ENCODE data around the gene ZDHHC8. TPM values are rescaled to one million over a fixed set of nuclear protein-coding genes. Genes with fewer than 3 reads are reported as not detected.

Gene ZDHHC8
- polyA plus RNA-seq, 4 donors = 3.8 to 33.5 (median 14.3) TPM

GRCh38 chr22:20110359-20110985 lies 21.1 kb upstream of the ZDHHC8 start:
- H3K36me3 ChIP-seq (ENCODE audit: control insufficient read depth in 3 of 3, insufficient read depth in 2 of 3, low read depth in 1 of 3, low read length in 3 of 3) = peaks cover 5 to 100% (median 14%) of the 10 kb centered on the region in 3 donors
- 90 to 91% (median 90%) methylated on average over 9 of the region's 9 CpGs for WGBS, 3 donors
- DNase-seq (no peak), FAIRE-seq (no peak)
- no peaks in the 10 kb centered on the region for H3K27me3 ChIP-seq (ENCODE audit: control insufficient read depth in 3 of 3, insufficient read depth in 3 of 3, low read length in 3 of 3)
- H3K9me3 ChIP-seq (ENCODE audit: control insufficient read depth in 2 of 2, insufficient read depth in 1 of 2, low read depth in 1 of 2, low read length in 1 of 2) = no peaks in the 10 kb centered on the region
- no peaks in the 10 kb centered on the region for H3K4me1 ChIP-seq (ENCODE audit: control insufficient read depth in 3 of 3, insufficient read depth in 2 of 3, low read depth in 1 of 3, low read length in 2 of 3)
- no peak overlapping the region for H3K27ac ChIP-seq (ENCODE audit: low read depth in 1 of 3, low read length in 2 of 3)
- no peak overlapping the region for H3K4me3 ChIP-seq (ENCODE audit: low read depth in 1 of 3, low read length in 3 of 3)

DNA sequence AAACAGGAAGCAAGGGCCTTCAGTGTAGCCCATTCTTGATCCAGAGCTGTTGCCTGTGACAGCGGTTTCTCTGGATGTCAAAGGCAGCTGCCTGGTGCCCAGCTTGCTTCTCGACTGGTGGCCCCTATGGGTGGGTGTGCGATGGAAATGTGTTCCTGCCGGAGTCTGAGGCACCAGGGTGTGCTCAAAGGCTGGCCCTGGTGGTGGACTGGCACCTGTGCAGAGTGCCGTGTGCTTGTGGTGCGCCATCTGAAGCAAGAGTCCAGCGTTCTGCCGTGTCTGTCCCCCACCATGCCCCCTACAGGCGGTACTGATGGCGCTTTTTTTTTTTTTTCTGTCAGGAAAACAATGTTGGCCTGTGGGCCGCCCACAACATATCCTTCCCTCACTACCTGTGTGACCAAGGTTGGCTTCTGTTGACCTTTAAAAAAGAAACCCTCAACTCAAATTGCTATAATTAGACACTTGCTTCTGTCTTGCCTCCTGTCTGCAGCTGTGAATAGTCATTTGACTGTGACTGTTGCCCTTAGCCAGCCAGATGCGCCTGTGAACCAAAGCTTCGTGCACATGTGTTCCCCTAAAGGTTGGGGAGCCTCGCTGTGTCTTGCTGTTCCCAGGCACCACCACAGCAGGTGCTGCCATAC lies 20.4 kb upstream of the ZDHHC8 start:
- no peaks in the 10 kb centered on the region for H3K9me3 ChIP-seq (ENCODE audit: control insufficient read depth in 2 of 2, insufficient read depth in 1 of 2, low read depth in 1 of 2, low read length in 1 of 2)
- WGBS, 3 donors = 55 to 59% (median 57%) methylated on average over 13 to 14 of the region's 14 CpGs
- no peaks in the 10 kb centered on the region for H3K27me3 ChIP-seq (ENCODE audit: control insufficient read depth in 3 of 3, insufficient read depth in 3 of 3, low read length in 3 of 3)
- H3K4me1 ChIP-seq (ENCODE audit: control insufficient read depth in 3 of 3, insufficient read depth in 2 of 3, low read depth in 1 of 3, low read length in 2 of 3) = peaks cover 0 to 4% (median 0%) of the 10 kb centered on the region in 3 donors
- FAIRE-seq (no peak), DNase-seq (peak in 1 of 2 donors; percentile 26)
- H3K36me3 ChIP-seq (ENCODE audit: control insufficient read depth in 3 of 3, insufficient read depth in 2 of 3, low read depth in 1 of 3, low read length in 3 of 3) = peaks cover 5 to 99% (median 11%) of the 10 kb centered on the region in 3 donors
- no peak overlapping the region for H3K27ac ChIP-seq (ENCODE audit: low read depth in 1 of 3, low read length in 2 of 3)
- no peak overlapping the region for H3K4me3 ChIP-seq (ENCODE audit: low read depth in 1 of 3, low read length in 3 of 3)

GRCh38 chr22:20111689-20112622 lies 19.6 kb upstream of the ZDHHC8 start:
- Histone ChIP-seq H3K9me3 (ENCODE audit: control insufficient read depth in 2 of 2, insufficient read depth in 1 of 2, low read depth in 1 of 2, low read length in 1 of 2) (no peaks in the 10 kb centered on the region), H3K4me3 (ENCODE audit: low read depth in 1 of 3, low read length in 3 of 3) (no peak overlapping the region), H3K27me3 (ENCODE audit: control insufficient read depth in 3 of 3, insufficient read depth in 3 of 3, low read length in 3 of 3) (no peaks in the 10 kb centered on the region), H3K36me3 (ENCODE audit: control insufficient read depth in 3 of 3, insufficient read depth in 2 of 3, low read depth in 1 of 3, low read length in 3 of 3) (peaks cover 5 to 91% (median 8%) of the 10 kb centered on the region in 3 donors), H3K27ac (ENCODE audit: low read depth in 1 of 3, low read length in 2 of 3) (no peak overlapping the region), H3K4me1 (ENCODE audit: control insufficient read depth in 3 of 3, insufficient read depth in 2 of 3, low read depth in 1 of 3, low read length in 2 of 3) (peaks cover 0 to 4% (median 0%) of the 10 kb centered on the region in 3 donors)
- DNase-seq (no peak), FAIRE-seq (no peak)
- 69 to 71% (median 70%) methylated on average over 7 of the region's 7 CpGs for whole genome bisulfite sequencing, 3 donors

GRCh38 chr22:20112623-20113511 lies 18.7 kb upstream of the ZDHHC8 start:
- no peak for FAIRE-seq
- DNase-seq = no peak
- H3K36me3 ChIP-seq (ENCODE audit: control insufficient read depth in 3 of 3, insufficient read depth in 2 of 3, low read depth in 1 of 3, low read length in 3 of 3) = peaks cover 0 to 82% (median 2%) of the 10 kb centered on the region in 3 donors

GRCh38 chr22:20113551-20114310 lies 17.9 kb upstream of the ZDHHC8 start:
- Histone ChIP-seq H3K9me3 (ENCODE audit: control insufficient read depth in 2 of 2, insufficient read depth in 1 of 2, low read depth in 1 of 2, low read length in 1 of 2) (no peaks in the 10 kb centered on the region), H3K27ac (ENCODE audit: low read depth in 1 of 3, low read length in 2 of 3) (no peak overlapping the region), H3K27me3 (ENCODE audit: control insufficient read depth in 3 of 3, insufficient read depth in 3 of 3, low read length in 3 of 3) (no peaks in the 10 kb centered on the region), H3K4me1 (ENCODE audit: control insufficient read depth in 3 of 3, insufficient read depth in 2 of 3, low read depth in 1 of 3, low read length in 2 of 3) (peaks cover 2 to 8% (median 3%) of the 10 kb centered on the region in 3 donors), H3K4me3 (ENCODE audit: low read depth in 1 of 3, low read length in 3 of 3) (no peak overlapping the region), H3K36me3 (ENCODE audit: control insufficient read depth in 3 of 3, insufficient read depth in 2 of 3, low read depth in 1 of 3, low read length in 3 of 3) (peaks cover 0 to 76% (median 0%) of the 10 kb centered on the region in 3 donors)
- DNase-seq = no peak
- WGBS, 3 donors = 89 to 91% (median 89%) methylated on average over 18 to 19 of the region's 19 CpGs
- no peak for FAIRE-seq

More at GRCh38 chr22:20112623-20113511, 18.7 kb upstream of the ZDHHC8 start:
- Histone ChIP-seq H3K4me3 (ENCODE audit: low read depth in 1 of 3, low read length in 3 of 3) (no peak overlapping the region), H3K4me1 (ENCODE audit: control insufficient read depth in 3 of 3, insufficient read depth in 2 of 3, low read depth in 1 of 3, low read length in 2 of 3) (peaks cover 0 to 4% (median 0%) of the 10 kb centered on the region in 3 donors), H3K9me3 (ENCODE audit: control insufficient read depth in 2 of 2, insufficient read depth in 1 of 2, low read depth in 1 of 2, low read length in 1 of 2) (no peaks in the 10 kb centered on the region), H3K27ac (ENCODE audit: low read depth in 1 of 3, low read length in 2 of 3) (no peak overlapping the region), H3K27me3 (ENCODE audit: control insufficient read depth in 3 of 3, insufficient read depth in 3 of 3, low read length in 3 of 3) (no peaks in the 10 kb centered on the region)
- WGBS, 3 donors = 84 to 85% (median 85%) methylated on average over 25 to 26 of the region's 26 CpGs

DNA sequence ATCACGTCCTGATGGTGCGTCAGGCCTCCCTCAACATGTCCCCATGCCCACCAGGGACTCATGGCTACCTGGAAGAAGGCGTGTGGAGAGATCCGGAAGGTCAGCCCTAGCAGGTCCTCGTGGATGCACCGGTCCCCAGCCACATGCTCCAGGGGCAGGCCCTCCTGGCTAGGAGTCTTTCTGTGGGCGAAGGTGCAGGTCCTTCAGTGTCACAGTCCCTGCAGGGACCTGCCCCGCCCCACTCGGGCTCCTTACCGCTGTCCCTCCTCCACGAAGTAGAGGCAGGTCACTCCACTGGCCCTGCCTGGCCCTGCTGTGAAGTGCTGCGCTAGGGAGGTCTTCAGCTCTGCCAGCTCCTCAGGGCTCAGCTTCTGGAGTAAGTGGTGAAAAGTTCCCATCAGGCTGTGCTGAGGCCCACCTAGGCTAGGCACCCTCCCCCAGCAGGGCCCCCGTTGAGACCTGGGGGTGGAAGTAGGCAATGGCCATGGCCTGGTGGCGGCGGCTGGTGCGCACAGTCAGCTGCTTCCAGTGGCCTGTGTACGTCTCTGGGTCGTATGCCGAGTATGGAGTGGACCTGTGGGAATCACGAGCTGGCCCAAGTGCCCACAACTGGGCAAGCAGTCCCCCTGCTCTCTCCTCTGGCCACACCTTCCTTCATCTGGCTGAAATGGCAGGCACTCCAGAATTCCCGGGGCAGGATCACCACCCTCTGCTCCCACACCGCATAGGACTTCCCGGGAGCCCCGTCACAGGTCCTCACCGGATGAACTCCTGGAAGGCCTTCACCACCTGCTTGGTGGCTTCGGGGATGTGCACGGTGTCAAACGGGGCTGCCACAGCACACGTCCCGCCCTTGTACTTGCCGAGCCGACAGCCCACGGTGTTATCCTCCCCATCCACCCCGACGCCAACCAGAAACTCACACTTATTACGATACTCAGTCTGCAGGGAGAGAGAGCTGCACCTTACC lies 16.8 kb upstream of the ZDHHC8 start:
- H3K27me3 ChIP-seq (ENCODE audit: control insufficient read depth in 3 of 3, insufficient read depth in 3 of 3, low read length in 3 of 3) = no peaks in the 10 kb centered on the region
- H3K27ac ChIP-seq (ENCODE audit: low read depth in 1 of 3, low read length in 2 of 3) = no peak overlapping the region
- no peaks in the 10 kb centered on the region for H3K9me3 ChIP-seq (ENCODE audit: control insufficient read depth in 2 of 2, insufficient read depth in 1 of 2, low read depth in 1 of 2, low read length in 1 of 2)
- 90 to 91% (median 90%) methylated on average over 36 of the region's 36 CpGs for WGBS, 3 donors
- no peak overlapping the region for H3K4me3 ChIP-seq (ENCODE audit: low read depth in 1 of 3, low read length in 3 of 3)
- H3K4me1 ChIP-seq (ENCODE audit: control insufficient read depth in 3 of 3, insufficient read depth in 2 of 3, low read depth in 1 of 3, low read length in 2 of 3) = peaks cover 3 to 9% (median 6%) of the 10 kb centered on the region in 3 donors
- peaks cover 0 to 74% (median 0%) of the 10 kb centered on the region in 3 donors for H3K36me3 ChIP-seq (ENCODE audit: control insufficient read depth in 3 of 3, insufficient read depth in 2 of 3, low read depth in 1 of 3, low read length in 3 of 3)
- FAIRE-seq (no peak), DNase-seq (no peak)

All from small intestine (tissue), 7 donors.